ENCODE measurements around the gene LY6G6C. TPM values are rescaled to one million over a fixed set of nuclear protein-coding genes. Genes with fewer than 3 reads are reported as not detected.

LY6G6C gene
- total and polyA plus RNA-seq, 2 of the 13 experiments (the other 11 are each of a cell fraction or from before 2014, with no cell fraction given) = 0.15 TPM; not detected in 1

DNA sequence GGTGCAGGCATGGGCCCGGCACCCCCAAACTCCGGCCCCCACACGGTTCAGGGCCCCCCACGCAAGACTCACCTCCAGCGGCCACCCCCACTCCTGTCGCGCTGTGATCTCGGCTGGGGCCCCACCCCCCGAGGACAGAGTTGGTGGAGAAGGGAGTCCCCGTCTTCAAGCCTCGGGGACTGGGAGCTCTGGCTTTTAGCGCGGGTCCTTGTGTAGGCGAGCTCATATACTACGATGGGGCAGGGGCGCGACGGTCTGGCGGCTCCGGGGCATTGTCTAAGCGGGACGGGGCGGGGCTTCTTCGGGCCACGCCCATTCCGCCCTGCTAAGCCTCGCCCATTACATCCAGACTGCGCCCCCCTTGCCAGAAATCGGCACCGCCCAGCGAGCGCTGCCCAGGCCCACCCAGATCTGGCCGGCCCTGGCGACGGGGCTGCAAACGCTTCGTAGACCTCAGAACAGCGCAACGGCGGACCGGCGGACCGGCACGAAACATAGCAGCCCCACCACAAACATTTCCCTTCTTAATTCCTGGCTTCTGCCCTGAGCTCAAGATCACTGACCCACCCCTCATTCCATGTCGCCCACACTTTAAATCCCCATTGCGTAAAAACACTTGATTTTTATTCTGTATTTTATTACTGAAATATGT, 8.6 kb upstream of the LY6G6C start (continued):
- TF ChIP-seq GABPB1 (CRISPR knock-in tag; IDR thresholded peaks at IDR 0.05) (peak; percentile 59; the same call in 1 of the 2 replicates), SRF (IDR thresholded peaks at IDR 0.05; ENCODE audit: low read depth, low read length) (no peak), ZNF564 (CRISPR knock-in tag; IDR thresholded peaks at IDR 0.05) (peak; percentile 92), JDP2 (CRISPR knock-in tag; IDR thresholded peaks at IDR 0.05; ENCODE audit: borderline replicate concordance) (no peak), NFE2L2 (IDR thresholded peaks at IDR 0.05; ENCODE audit: low read length) (no peak), ZNF777 (CRISPR knock-in tag; IDR thresholded peaks at IDR 0.05) (0 out of 2 replicates have a peak, but pooled peaks have one; percentile 27), RFX1 (IDR thresholded peaks at IDR 0.05) (no peak), ZNF446 (CRISPR knock-in tag; IDR thresholded peaks at IDR 0.05) (0 out of 2 replicates have a peak, but pooled peaks have one; percentile 74), ZNF891 (CRISPR knock-in tag; IDR thresholded peaks at IDR 0.05) (no peak), ZMAT3 (CRISPR knock-in tag; conservative IDR thresholded peaks at IDR 0.05) (no peak; the same call in 1 of the 2 replicates), CREB1 (IDR thresholded peaks at IDR 0.05) (no peak), CREB1 (CRISPR knock-in tag; IDR thresholded peaks at IDR 0.05) (no peak), RBM22 (optimal IDR thresholded peaks at IDR 0.05; ENCODE audit: low read length) (peak; percentile 96), FOXA3 (CRISPR knock-in tag; IDR thresholded peaks at IDR 0.05) (no peak), PAX8 (CRISPR knock-in tag; IDR thresholded peaks at IDR 0.05; ENCODE audit: borderline replicate concordance) (0 out of 2 replicates have a peak, but pooled peaks have one; percentile 58), MTF1 (CRISPR knock-in tag; IDR thresholded peaks at IDR 0.05) (no peak), TBX2 (CRISPR knock-in tag; IDR thresholded peaks at IDR 0.05; ENCODE audit: borderline replicate concordance) (peak; percentile 89)
- TF ChIP-seq, protein P1, sequence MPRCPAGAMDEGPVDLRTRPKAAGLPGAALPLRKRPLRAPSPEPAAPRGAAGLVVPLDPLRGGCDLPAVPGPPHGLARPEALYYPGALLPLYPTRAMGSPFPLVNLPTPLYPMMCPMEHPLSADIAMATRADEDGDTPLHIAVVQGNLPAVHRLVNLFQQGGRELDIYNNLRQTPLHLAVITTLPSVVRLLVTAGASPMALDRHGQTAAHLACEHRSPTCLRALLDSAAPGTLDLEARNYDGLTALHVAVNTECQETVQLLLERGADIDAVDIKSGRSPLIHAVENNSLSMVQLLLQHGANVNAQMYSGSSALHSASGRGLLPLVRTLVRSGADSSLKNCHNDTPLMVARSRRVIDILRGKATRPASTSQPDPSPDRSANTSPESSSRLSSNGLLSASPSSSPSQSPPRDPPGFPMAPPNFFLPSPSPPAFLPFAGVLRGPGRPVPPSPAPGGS (CRISPR knock-in tag; IDR thresholded peaks at IDR 0.05) = peak; percentile 96
- TF ChIP-seq, protein P2, sequence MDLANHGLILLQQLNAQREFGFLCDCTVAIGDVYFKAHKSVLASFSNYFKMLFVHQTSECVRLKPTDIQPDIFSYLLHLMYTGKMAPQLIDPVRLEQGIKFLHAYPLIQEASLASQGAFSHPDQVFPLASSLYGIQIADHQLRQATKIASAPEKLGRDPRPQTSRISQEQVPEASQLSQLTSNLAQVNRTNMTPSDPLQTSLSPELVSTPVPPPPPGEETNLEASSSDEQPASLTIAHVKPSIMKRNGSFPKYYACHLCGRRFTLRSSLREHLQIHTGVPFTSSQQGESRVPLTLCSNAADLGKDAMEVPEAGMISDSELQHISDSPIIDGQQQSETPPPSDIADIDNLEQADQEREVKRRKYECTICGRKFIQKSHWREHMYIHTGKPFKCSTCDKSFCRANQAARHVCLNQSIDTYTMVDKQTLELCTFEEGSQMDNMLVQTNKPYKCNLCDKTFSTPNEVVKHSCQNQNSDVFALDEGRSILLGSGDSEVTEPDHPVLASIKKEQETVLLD (CRISPR knock-in tag; IDR thresholded peaks at IDR 0.05; ENCODE audit: low read depth) = peak; percentile 1; the same call in 1 of the 2 replicates
- TF ChIP-seq, protein P3, sequence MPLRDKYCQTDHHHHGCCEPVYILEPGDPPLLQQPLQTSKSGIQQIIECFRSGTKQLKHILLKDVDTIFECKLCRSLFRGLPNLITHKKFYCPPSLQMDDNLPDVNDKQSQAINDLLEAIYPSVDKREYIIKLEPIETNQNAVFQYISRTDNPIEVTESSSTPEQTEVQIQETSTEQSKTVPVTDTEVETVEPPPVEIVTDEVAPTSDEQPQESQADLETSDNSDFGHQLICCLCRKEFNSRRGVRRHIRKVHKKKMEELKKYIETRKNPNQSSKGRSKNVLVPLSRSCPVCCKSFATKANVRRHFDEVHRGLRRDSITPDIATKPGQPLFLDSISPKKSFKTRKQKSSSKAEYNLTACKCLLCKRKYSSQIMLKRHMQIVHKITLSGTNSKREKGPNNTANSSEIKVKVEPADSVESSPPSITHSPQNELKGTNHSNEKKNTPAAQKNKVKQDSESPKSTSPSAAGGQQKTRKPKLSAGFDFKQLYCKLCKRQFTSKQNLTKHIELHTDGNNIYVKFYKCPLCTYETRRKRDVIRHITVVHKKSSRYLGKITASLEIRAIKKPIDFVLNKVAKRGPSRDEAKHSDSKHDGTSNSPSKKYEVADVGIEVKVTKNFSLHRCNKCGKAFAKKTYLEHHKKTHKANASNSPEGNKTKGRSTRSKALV (CRISPR knock-in tag; IDR thresholded peaks at IDR 0.05) = no peak
- TF ChIP-seq, protein P4, sequence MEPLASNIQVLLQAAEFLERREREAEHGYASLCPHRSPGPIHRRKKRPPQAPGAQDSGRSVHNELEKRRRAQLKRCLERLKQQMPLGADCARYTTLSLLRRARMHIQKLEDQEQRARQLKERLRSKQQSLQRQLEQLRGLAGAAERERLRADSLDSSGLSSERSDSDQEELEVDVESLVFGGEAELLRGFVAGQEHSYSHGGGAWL (CRISPR knock-in tag; IDR thresholded peaks at IDR 0.05) = no peak
- TF ChIP-seq, protein P5, sequence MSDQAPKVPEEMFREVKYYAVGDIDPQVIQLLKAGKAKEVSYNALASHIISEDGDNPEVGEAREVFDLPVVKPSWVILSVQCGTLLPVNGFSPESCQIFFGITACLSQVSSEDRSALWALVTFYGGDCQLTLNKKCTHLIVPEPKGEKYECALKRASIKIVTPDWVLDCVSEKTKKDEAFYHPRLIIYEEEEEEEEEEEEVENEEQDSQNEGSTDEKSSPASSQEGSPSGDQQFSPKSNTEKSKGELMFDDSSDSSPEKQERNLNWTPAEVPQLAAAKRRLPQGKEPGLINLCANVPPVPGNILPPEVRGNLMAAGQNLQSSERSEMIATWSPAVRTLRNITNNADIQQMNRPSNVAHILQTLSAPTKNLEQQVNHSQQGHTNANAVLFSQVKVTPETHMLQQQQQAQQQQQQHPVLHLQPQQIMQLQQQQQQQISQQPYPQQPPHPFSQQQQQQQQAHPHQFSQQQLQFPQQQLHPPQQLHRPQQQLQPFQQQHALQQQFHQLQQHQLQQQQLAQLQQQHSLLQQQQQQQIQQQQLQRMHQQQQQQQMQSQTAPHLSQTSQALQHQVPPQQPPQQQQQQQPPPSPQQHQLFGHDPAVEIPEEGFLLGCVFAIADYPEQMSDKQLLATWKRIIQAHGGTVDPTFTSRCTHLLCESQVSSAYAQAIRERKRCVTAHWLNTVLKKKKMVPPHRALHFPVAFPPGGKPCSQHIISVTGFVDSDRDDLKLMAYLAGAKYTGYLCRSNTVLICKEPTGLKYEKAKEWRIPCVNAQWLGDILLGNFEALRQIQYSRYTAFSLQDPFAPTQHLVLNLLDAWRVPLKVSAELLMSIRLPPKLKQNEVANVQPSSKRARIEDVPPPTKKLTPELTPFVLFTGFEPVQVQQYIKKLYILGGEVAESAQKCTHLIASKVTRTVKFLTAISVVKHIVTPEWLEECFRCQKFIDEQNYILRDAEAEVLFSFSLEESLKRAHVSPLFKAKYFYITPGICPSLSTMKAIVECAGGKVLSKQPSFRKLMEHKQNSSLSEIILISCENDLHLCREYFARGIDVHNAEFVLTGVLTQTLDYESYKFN (CRISPR knock-in tag; conservative IDR thresholded peaks at IDR 0.05) = peak; percentile 2; the same call in 1 of the 2 replicates

Data from HepG2 (cell line).